DOHH2 (cell line): Measurements from ENCODE around the gene KRTAP5-6.

ENCODE experiments used
- H3F3A ChIP-seq: fragments of 200-600 bp; sonication (generic), shearing (Covaris generic); 2 replicates; pipeline ENCODE4 v1.6.0; 2016; ENCODE audit warnings: antibody characterized with exemption, mild to moderate bottlenecking; ENCODE audit not compliant: control insufficient read depth, insufficient read depth
- H3K27ac ChIP-seq: fragments of 200-600 bp; sonication (generic); 2 replicates; pipeline ENCODE4 v1.5.1; 2014; ENCODE audit warnings: low read depth, mild to moderate bottlenecking, low read length, moderate library complexity
- H3K27me3 ChIP-seq: fragments of 200-600 bp; sonication (generic); 2 replicates; pipeline ENCODE4 v1.6.1; 2014; ENCODE audit warnings: mild to moderate bottlenecking, low read length, mixed read lengths; ENCODE audit not compliant: control insufficient read depth
- H3K36me3 ChIP-seq: fragments of 200-600 bp; sonication (generic); 2 replicates; pipeline ENCODE4 v1.6.1; 2014; ENCODE audit warnings: mild to moderate bottlenecking, low read length, moderate library complexity, mixed read lengths; ENCODE audit not compliant: control insufficient read depth
- H3K4me1 ChIP-seq: fragments of 200-600 bp; sonication (generic); 2 replicates; pipeline ENCODE4 v1.6.1; 2014; ENCODE audit warnings: mild to moderate bottlenecking, low read length, mixed read lengths; ENCODE audit not compliant: control insufficient read depth
- H3K4me2 ChIP-seq: fragments of 200-600 bp; sonication (generic); 2 replicates; pipeline ENCODE4 v1.6.0; 2014; ENCODE audit warnings: mild to moderate bottlenecking, low read length, moderate library complexity
- H3K4me3 ChIP-seq: fragments of 200-600 bp; sonication (generic); 2 replicates; pipeline ENCODE4 v1.5.1; 2014; ENCODE audit warnings: mild to moderate bottlenecking, low read length, mixed read lengths
- H3K79me2 ChIP-seq: fragments of 200-600 bp; sonication (generic); 2 replicates; pipeline ENCODE4 v1.6.1; 2014; ENCODE audit warnings: mild to moderate bottlenecking, low read length, mixed read lengths; ENCODE audit not compliant: control insufficient read depth
- H3K9me2 ChIP-seq: fragments of 200-600 bp; sonication (generic); replicated peaks from 2 replicates; pipeline ENCODE4 v1.6.1; 2014; ENCODE audit warnings: mild to moderate bottlenecking, low read length, mixed read lengths; ENCODE audit not compliant: control insufficient read depth
- H3K9me3 ChIP-seq: fragments of 200-600 bp; sonication (generic); 2 replicates; pipeline ENCODE4 v1.6.1; 2014; ENCODE audit warnings: antibody characterized with exemption, low read length, mixed read lengths; ENCODE audit not compliant: control insufficient read depth, insufficient read depth
- H4K20me1 ChIP-seq: fragments of 200-600 bp; sonication (generic); 2 replicates; pipeline ENCODE4 v1.6.0; 2014; ENCODE audit warnings: low read depth, mild to moderate bottlenecking, antibody characterized with exemption, low read length, moderate library complexity; ENCODE audit not compliant: control insufficient read depth, insufficient read depth
- EZH2phosphoT487 ChIP-seq: fragments of 200-600 bp; sonication (generic); IDR thresholded peaks from 2 replicates; pipeline ENCODE4 v1.6.1; 2017; ENCODE audit warnings: borderline replicate concordance, mild to moderate bottlenecking, antibody characterized with exemption, low read length, moderate library complexity, mixed read lengths
- TF ChIP-seq, protein P1 (sequence below): fragments of 200-600 bp; sonication (generic); IDR thresholded peaks from one replicate; pipeline ENCODE4 v1.5.1; 2014; ENCODE audit warnings: antibody characterized with exemption, mild to moderate bottlenecking, low read depth, low read length; ENCODE audit not compliant: poor library complexity, severe bottlenecking

Gene KRTAP5-6

DNA sequence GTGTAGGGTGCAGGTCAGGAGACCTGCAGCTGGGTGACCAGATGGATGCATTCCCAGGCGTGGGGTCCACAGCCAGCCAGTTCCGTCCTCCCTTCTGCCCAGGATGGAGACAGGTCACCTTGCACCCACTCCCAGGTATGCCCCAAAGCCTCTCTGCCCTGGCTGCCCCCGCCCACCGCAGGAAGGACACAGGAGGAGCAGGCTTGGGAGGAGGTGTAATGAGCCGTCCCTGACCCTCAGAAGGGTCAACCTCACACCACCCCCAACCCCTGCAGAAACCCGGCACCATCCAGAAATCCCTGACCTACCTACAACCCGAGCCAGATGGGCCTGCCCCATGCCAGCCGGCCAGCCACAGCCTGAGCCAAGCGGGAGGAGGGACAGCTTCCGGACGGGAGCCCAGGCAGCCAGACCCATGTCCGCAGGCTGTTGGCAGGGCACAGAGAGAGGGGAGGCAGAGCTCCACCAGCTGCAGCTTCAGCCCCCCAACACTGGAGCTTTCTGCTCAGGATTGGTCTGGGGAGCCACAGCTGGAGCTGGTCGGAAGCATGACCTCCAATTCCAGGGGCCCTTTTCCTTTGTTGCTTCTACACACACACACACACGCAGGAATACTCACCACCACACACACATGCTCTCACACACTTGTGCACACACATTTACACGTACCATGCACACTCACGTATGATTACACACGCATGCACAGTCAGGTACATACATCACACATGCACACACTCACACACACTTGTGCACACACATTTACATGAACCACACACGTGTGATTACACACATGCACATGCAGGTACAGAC lies 48.1 kb downstream of the KRTAP5-6 start:
- no peaks in the 10 kb centered on the region for H3F3A ChIP-seq
- no peaks in the 10 kb centered on the region for H3K79me2 ChIP-seq
- no peaks in the 10 kb centered on the region for H3K27me3 ChIP-seq
- no peaks in the 10 kb centered on the region for H3K4me1 ChIP-seq
- TF ChIP-seq, protein P1, sequence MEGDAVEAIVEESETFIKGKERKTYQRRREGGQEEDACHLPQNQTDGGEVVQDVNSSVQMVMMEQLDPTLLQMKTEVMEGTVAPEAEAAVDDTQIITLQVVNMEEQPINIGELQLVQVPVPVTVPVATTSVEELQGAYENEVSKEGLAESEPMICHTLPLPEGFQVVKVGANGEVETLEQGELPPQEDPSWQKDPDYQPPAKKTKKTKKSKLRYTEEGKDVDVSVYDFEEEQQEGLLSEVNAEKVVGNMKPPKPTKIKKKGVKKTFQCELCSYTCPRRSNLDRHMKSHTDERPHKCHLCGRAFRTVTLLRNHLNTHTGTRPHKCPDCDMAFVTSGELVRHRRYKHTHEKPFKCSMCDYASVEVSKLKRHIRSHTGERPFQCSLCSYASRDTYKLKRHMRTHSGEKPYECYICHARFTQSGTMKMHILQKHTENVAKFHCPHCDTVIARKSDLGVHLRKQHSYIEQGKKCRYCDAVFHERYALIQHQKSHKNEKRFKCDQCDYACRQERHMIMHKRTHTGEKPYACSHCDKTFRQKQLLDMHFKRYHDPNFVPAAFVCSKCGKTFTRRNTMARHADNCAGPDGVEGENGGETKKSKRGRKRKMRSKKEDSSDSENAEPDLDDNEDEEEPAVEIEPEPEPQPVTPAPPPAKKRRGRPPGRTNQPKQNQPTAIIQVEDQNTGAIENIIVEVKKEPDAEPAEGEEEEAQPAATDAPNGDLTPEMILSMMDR = no peak
- no peak for TF ChIP-seq EZH2phosphoT487
- H3K9me3 ChIP-seq = peaks cover 17% of the 10 kb centered on the region; the same call in 1 of the 2 replicates
- H3K36me3 ChIP-seq = no peaks in the 10 kb centered on the region
- no peak overlapping the region for H3K4me3 ChIP-seq
- no peaks in the 10 kb centered on the region for H4K20me1 ChIP-seq
- no peak overlapping the region for H3K4me2 ChIP-seq
- H3K9me2 ChIP-seq = no peaks in the 10 kb centered on the region
- no peak overlapping the region for H3K27ac ChIP-seq

DNA sequence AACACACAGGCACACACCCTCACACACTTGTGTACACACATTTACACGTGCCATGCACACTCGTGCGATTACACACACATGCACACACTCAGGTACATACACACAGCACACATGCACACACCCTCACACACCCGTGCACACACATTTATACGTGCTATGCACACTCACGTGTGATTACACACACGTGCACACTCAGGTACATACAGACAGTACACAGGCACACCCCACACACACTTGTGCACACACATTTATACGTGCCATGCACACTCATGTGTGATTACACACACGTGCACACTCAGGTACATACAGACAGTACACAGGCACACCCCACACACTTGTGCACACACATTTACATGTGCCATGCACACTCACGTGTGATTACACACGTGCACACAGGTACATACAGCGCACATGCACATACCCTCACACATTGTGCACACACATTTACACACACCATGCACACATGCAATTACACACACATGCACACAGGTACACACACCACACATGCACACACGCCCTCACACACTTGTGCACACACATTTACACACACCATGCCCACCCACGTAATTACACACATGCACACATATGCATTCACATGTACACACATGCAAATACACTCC lies 48.8 kb downstream of the KRTAP5-6 start:
- Histone ChIP-seq H3K4me3 (no peak overlapping the region), H3K36me3 (no peaks in the 10 kb centered on the region), H3K27ac (no peak overlapping the region), H3K27me3 (no peaks in the 10 kb centered on the region), H3K4me2 (no peak overlapping the region), H3K4me1 (no peaks in the 10 kb centered on the region), H3K9me3 (peaks cover 17% of the 10 kb centered on the region; the same call in 1 of the 2 replicates), H3K79me2 (no peaks in the 10 kb centered on the region), H3F3A (no peaks in the 10 kb centered on the region), H3K9me2 (no peaks in the 10 kb centered on the region), H4K20me1 (no peaks in the 10 kb centered on the region)
- TF ChIP-seq, protein P1 = no peak
- TF ChIP-seq EZH2phosphoT487 = no peak

DNA sequence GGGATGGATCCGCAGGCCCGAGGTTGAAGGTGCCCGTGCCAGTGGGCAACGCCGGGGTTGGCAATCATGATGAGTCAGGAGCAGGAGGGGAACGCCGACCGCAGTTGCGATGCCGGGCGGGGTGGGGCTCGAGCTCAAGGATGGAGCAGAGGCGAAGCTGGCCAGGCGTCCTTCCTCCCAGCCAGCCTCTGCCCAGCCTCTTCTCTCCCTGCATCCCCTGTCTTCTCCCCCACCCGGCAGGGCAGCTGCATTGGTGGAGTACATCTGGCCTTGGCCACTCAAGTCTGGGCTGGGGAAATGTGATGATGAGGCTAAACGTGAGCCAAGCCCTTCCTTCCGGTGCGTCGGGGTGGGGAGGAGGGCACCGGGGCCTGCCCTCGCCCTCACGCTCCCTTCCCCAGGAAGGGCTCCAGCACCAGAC lies 49.5 kb downstream of the KRTAP5-6 start:
- Histone ChIP-seq H3K9me3 (peaks cover 17% of the 10 kb centered on the region; the same call in 1 of the 2 replicates), H3K79me2 (no peaks in the 10 kb centered on the region), H3K4me1 (no peaks in the 10 kb centered on the region), H3K27me3 (no peaks in the 10 kb centered on the region), H3F3A (no peaks in the 10 kb centered on the region), H3K27ac (no peak overlapping the region), H4K20me1 (no peaks in the 10 kb centered on the region), H3K36me3 (no peaks in the 10 kb centered on the region), H3K4me3 (no peak overlapping the region), H3K4me2 (no peak overlapping the region), H3K9me2 (no peaks in the 10 kb centered on the region)
- no peak for TF ChIP-seq EZH2phosphoT487
- TF ChIP-seq, protein P1 = no peak
